ENCODE results near the gene RNF4. TPM values are rescaled to one million over a fixed set of nuclear protein-coding genes. Genes with fewer than 3 reads are reported as not detected.
A peak's percentile ranks its signal among the peaks of the same experiment; 100 is the strongest.
"Not testable (repeated sequence)": the region's sequence is repeated elsewhere in the genome, so short reads cannot be mapped to it uniquely, and the experiment has no call there.

Gene RNF4
- total and polyA plus RNA-seq, 10 donors: 22.0 to 82.5 (median 63.1) TPM

GRCh38 chr4:2546286-2546823 lies 77.4 kb downstream of the RNF4 start:
- Histone ChIP-seq H3K9me3 (no peaks in the 10 kb centered on the region), H3K4me3 (no peak overlapping the region), H3K36me3 (peaks cover 0 to 12% (median 0%) of the 10 kb centered on the region in 6 donors), H3K4me1 (peaks cover 0 to 77% (median 16%) of the 10 kb centered on the region in 6 donors), H3K27me3 (replicated peaks in 1 of 7) (no peaks in the 10 kb centered on the region), H3K27ac (no peak overlapping the region)
- TF ChIP-seq POLR2A (IDR thresholded peaks at IDR 0.05) (no peak), CTCF (IDR thresholded peaks at IDR 0.05 in 8 of 11, conservative IDR thresholded peaks at IDR 0.05 in 3 of 11) (no peak), POLR2AphosphoS5 (IDR thresholded peaks at IDR 0.05) (no peak)
- intact Hi-C loops (cut with DNase I; ENCODE audit: low total_unique reads): no loop called here
- no peak for DNase-seq

- peaks cover 0 to 12% (median 0%) of the 10 kb centered on the region in 6 donors for H3K36me3 ChIP-seq
- H3K9me3 ChIP-seq; H3K27me3 ChIP-seq (replicated peaks in 1 of 7); intact Hi-C loops (cut with DNase I; ENCODE audit: low total_unique reads); H3K27ac ChIP-seq; H3K4me3 ChIP-seq: not testable (repeated sequence)
- DNase-seq: peak; percentile 19
- peaks cover 0 to 77% (median 17%) of the 10 kb centered on the region in 6 donors for H3K4me1 ChIP-seq
- WGBS, 5 donors: 96 to 99% (median 98%) methylated on average over 16 of the region's 16 CpGs
These were observed 78.2 kb downstream of the RNF4 start for GRCh38 chr4:2546961-2547691.

- Histone ChIP-seq H3K9me3 (no peaks in the 10 kb centered on the region), H3K27ac (no peak overlapping the region), H3K27me3 (replicated peaks in 1 of 7) (no peaks in the 10 kb centered on the region), H3K4me1 (peaks cover 0 to 84% (median 22%) of the 10 kb centered on the region in 6 donors), H3K4me3 (no peak overlapping the region), H3K36me3 (peaks cover 0 to 5% (median 0%) of the 10 kb centered on the region in 6 donors)
- no peak for DNase-seq
- intact Hi-C loops (cut with DNase I; ENCODE audit: low total_unique reads): no loop called here
- TF ChIP-seq POLR2A (IDR thresholded peaks at IDR 0.05) (no peak), POLR2AphosphoS5 (IDR thresholded peaks at IDR 0.05) (no peak)
These were observed 82.2 kb downstream of the RNF4 start for GRCh38 chr4:2551118-2551517.

- 92 to 98% (median 95%) methylated on average over 11 of the region's 11 CpGs for WGBS, 5 donors
- no peaks in the 10 kb centered on the region for H3K27me3 ChIP-seq (replicated peaks in 1 of 7)
- peaks cover 0 to 88% (median 26%) of the 10 kb centered on the region in 6 donors for H3K4me1 ChIP-seq
- no peak overlapping the region for H3K27ac ChIP-seq
- H3K9me3 ChIP-seq: no peaks in the 10 kb centered on the region
- TF ChIP-seq POLR2A (IDR thresholded peaks at IDR 0.05) (no peak), POLR2AphosphoS5 (IDR thresholded peaks at IDR 0.05) (no peak), CTCF (IDR thresholded peaks at IDR 0.05 in 8 of 11, conservative IDR thresholded peaks at IDR 0.05 in 3 of 11) (no peak)
- peaks cover 0 to 5% (median 0%) of the 10 kb centered on the region in 6 donors for H3K36me3 ChIP-seq
- intact Hi-C loops (cut with DNase I; ENCODE audit: low total_unique reads): no loop called here
- H3K4me3 ChIP-seq: no peak overlapping the region
- DNase-seq: peak; percentile 27
These were observed 83.9 kb downstream of the RNF4 start for GRCh38 chr4:2552806-2553205.

- no peak for TF ChIP-seq CTCF (IDR thresholded peaks at IDR 0.05 in 8 of 11, conservative IDR thresholded peaks at IDR 0.05 in 3 of 11)
- TF ChIP-seq POLR2AphosphoS5 (IDR thresholded peaks at IDR 0.05): no peak
- TF ChIP-seq POLR2A (IDR thresholded peaks at IDR 0.05): no peak
- H3K36me3 ChIP-seq: peaks cover 0 to 39% (median 0%) of the 10 kb centered on the region in 6 donors
- intact Hi-C loops (cut with DNase I; ENCODE audit: low total_unique reads): no loop called here
- WGBS, 5 donors: 90 to 96% (median 93%) methylated on average over 6 of the region's 6 CpGs
- DNase-seq: no peak
- no peak overlapping the region for H3K4me3 ChIP-seq
- H3K27ac ChIP-seq: no peak overlapping the region
- no peaks in the 10 kb centered on the region for H3K27me3 ChIP-seq (replicated peaks in 1 of 7)
- no peaks in the 10 kb centered on the region for H3K9me3 ChIP-seq
- peaks cover 0 to 87% (median 23%) of the 10 kb centered on the region in 6 donors for H3K4me1 ChIP-seq
These were observed 89.4 kb downstream of the RNF4 start for GRCh38 chr4:2558301-2558700.

Data from spleen (tissue), 11 donors.